ENCODE data around the gene PPP3CA.
A peak's percentile ranks its signal among the peaks of the same experiment; 100 is the strongest.

PPP3CA gene

GRCh38 chr4:101347267-101347556 lies at the start of gene PPP3CA:
TSS of gene PPP3CA (minus strand) at chr4:101347526.
- DNase-seq: no peak

- no peak for DNase-seq
Observed at GRCh38 chr4:101393256-101393655, 45.9 kb upstream of the PPP3CA start.

- DNase-seq: no peak
Observed at GRCh38 chr4:101370663-101371210, 23.4 kb upstream of the PPP3CA start.

GRCh38 chr4:101367201-101367600 lies 19.9 kb upstream of the PPP3CA start:
- no peak for DNase-seq

- DNase-seq: no peak
Observed at GRCh38 chr4:101366331-101366730, 19.0 kb upstream of the PPP3CA start.

- no peak for DNase-seq
Observed at GRCh38 chr4:101357751-101358150, 10.4 kb upstream of the PPP3CA start.

- DNase-seq: no peak
Observed at GRCh38 chr4:101356928-101357327, 9.6 kb upstream of the PPP3CA start.

- DNase-seq: no peak
Observed at GRCh38 chr4:101355767-101356702, 8.7 kb upstream of the PPP3CA start.

- no peak for DNase-seq
Observed at GRCh38 chr4:101355246-101355645, 7.9 kb upstream of the PPP3CA start.

GRCh38 chr4:101349801-101350064 lies 2.4 kb upstream of the PPP3CA start:
- no peak for DNase-seq

- no peak for DNase-seq
Observed at GRCh38 chr4:101348995-101349800, 1.9 kb upstream of the PPP3CA start.

GRCh38 chr4:101348367-101348827 lies 1.1 kb upstream of the PPP3CA start:
- DNase-seq: no peak

- peak; percentile 98 for DNase-seq
Observed at GRCh38 chr4:101347557-101348366, 436 bp upstream of the PPP3CA start.

GRCh38 chr4:101346351-101347266 lies 717 bp downstream of the PPP3CA start:
- peak; percentile 53 for DNase-seq

GRCh38 chr4:101345596-101346350 lies 1.6 kb downstream of the PPP3CA start:
- DNase-seq: peak; percentile 75

- DNase-seq: no peak
Observed at GRCh38 chr4:101345271-101345595, 2.1 kb downstream of the PPP3CA start.

GRCh38 chr4:101339332-101339731 lies 8.0 kb downstream of the PPP3CA start:
- no peak for DNase-seq

GRCh38 chr4:101337688-101338087 lies 9.6 kb downstream of the PPP3CA start:
- no peak for DNase-seq

- no peak for DNase-seq
Observed at GRCh38 chr4:101334963-101335572, 12.3 kb downstream of the PPP3CA start.

- DNase-seq: no peak
Observed at GRCh38 chr4:101332424-101332823, 14.9 kb downstream of the PPP3CA start.

GRCh38 chr4:101331017-101331416 lies 16.3 kb downstream of the PPP3CA start:
- DNase-seq: no peak
